GM04503 (cell line): Measurements from ENCODE around the gene AP3B1.
"Not testable (repeated sequence)": the region's sequence is repeated elsewhere in the genome, so short reads cannot be mapped to it uniquely, and the experiment has no call there.

Experiments
- DNase-seq: peaks from one replicate; pipeline ENCODE4 v3.0.0-alpha.2; 2012; ENCODE audit warnings: low read depth

Gene AP3B1

DNA sequence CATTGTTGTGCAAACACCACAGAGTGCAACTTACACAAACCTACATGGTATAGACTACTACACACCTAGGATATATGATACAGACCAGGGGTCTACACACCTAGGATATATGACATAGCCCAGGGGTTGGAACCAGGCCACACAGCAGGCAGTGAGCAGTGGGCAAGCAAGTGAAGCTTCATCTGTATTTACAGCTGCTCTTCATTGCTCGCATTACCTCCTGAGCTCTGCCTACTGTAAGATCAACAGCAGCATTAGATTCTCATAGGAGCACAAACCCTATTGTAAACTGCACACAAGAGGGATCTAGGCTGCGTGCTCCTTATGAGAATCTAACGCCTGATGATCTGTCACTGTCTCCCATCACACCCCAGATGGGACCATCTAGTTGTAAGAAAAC is 56.6 kb downstream of the AP3B1 start:
- no peak for DNase-seq

DNA sequence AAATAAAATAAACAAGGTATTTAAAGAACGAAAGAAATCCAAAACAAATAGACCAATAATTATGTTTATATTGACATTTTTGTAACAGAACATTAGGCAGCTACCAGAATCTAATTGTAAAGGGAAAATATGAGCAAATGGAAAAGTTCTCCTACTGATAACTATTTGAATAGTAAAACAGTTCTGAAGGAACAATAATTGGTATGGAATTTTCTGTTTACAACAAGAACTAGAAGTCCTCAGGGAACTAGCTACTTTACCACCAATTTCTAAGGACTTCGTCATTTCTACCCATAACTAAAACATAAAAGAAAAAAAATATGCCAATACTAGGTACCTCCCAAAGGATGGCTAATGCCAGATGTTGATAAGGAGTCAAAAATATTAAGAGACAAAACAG is 58.5 kb downstream of the AP3B1 start:
- no peak for DNase-seq

DNA sequence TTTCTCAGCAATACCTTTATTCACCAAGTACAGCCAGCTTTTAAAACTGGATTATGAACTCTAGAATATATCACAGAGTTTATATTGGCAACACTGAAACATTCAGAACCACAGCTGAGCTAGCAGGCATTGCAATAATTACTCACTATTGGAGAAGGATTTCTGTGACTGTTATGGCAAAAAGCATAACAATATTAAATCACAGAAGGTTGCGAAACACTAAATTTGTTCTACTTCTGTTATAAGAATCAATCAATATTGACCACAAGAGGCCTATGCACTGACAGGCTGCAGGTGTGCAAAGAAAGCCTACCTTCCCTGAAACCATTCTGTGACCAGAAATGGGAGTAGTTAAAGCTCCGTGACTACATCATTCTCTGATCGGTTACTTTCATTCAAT is 59.2 kb downstream of the AP3B1 start:
- DNase-seq, result peak; percentile 11

DNA sequence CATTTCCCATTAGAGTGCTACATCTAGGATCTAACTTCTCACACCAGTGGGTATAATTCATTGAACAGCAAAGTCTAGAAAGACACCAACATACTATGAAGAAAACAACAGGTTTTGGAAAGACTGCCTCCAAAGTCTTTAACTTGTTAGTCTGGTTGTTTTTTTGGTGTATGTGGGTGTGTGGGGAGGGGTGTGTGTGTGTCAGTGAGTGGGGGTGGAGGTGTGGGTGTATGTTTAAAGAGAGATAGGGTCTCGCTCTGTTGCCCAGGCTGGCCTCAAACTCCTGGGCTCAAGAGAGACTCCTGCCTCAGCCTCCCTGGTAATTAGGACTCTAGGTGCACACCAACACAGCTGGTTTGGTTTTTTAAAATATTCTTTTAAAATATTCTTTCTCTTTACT is 59.7 kb downstream of the AP3B1 start:
- DNase-seq, result no peak

DNA sequence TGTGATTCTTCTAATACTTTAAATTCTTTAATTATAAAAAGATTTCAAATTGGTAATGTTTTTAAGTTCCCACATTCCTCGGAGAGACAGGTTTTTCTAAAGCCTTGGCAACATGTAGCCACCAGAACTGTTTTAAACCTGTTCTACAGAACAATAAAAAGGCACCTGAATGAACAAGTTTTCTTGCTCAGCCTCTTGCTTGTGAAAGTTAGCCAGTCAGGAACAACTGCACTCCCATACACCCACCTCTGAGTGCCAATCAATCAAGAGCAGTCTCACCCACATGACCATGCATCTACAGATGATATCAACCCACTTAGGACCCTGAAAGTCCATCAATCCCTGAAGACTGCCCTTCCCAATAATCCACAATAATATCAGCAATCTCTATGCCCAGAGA is 62.3 kb downstream of the AP3B1 start:
- no peak for DNase-seq

DNA sequence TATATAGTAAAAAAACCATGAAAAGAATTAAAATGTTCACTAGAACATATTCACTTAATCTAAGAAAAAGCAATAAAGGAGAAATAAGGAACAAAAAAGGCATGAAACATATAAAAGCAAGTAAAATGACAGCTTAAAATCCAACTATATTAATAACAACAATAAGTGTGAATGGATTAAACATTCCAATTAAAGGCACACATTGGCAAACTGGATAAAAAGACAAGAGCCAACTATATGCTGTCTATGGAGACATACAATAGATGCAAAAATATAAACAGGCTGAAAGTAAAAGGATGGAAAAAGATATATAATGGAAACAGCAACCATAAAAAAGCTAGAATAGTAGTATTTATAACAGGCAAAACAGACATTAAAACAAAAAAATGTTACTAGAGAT is 70.1 kb downstream of the AP3B1 start:
- no peak for DNase-seq

DNA sequence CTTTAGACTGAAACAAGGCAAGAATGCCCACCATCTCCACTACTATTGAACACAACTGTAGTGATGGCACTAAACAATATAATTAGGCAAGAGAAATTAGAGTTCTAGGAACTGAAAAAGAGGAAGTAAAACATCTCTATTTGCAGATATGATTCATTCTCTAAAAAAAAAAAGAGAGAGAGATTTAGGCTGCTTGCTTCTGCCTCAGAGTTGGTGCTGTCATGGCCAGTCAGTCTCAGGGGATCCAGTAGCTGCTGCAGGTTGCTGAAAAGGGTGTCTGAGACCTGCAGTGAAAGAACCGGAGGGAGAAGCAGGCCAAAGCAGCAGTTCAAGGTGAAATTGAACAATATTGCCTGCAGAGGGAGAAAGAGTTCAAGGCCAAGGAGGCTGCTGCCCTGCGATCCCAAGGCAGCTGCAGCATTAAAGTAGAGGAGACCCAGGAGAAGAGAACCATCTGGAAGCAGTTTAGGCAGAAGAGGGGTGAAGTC is 72.5 kb downstream of the AP3B1 start:
- DNase-seq, result no peak

DNA sequence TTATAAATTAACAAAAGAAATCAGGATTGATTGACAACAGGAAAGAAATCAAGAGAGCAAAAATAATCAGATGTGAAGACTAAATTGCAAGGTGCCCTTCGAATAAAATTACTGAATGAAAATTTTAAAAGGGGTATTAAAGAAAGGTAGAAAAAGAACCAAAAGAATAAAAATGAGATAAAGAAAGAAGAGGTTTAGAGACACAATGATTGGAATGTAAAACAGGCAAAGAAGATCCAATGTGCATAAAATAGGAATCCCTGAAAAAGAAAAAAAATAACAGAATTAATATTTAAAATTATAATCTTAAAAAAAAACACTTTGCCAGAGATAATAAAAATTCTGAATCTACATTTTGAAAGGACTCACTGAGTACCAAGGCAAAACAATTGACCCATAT is 73.0 kb downstream of the AP3B1 start:
- no peak for DNase-seq

DNA sequence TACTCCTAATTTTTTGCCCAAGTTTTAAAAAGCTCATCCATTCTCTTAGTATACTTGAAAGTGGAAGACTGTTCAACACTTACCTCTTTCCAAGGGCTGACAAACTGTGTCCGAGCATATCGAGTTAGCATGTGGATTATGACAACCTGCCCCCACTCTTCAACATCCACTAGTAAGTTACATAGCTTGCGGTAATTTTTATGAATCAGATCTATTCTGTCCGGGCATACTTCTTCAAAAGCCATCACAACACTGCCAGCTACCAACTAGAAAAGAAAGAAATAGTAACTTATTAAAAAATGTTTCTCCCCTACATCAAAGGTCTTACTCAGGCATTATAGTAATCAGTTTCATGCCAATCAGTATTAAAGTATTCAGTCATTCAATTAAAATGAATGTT is 78.5 kb downstream of the AP3B1 start:
- no peak for DNase-seq

DNA sequence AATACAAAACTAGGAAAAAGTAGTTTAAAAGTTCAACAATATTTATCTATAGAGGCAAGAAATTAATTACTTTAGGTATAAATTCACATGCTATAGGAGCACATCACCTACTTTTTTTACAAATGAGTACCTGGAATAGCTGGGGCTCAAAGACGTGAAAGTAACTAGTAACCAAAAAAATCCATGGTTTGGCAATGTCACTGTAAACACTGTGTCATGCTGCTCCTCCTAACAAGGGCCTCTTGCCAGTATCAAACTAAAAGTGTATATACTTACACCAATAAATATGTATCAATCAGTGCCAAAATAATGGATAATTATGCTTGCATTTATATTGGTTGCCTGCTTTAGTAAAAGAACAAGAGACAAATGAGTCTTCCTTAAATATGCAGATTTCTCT is 78.9 kb downstream of the AP3B1 start:
- DNase-seq, result no peak

DNA sequence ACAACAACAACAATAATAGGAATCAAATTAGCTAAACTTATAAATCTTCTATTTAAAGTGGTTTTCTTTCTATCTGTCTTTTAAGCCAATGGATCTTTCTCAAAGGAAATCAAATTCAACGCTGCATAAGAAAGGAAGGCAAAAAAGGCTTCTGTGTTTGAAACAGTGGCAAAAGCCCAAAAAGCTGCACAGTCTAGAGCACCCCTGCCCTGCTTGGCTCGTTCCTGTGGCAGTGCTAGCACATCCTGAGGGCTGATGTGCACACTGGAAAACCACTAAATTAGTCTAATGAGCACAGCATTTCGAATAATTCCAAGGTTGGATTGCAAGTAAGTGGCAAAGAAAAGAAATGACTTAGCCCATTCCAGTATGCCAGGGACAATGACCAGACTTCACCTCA is 80.7 kb downstream of the AP3B1 start:
- no peak for DNase-seq

DNA sequence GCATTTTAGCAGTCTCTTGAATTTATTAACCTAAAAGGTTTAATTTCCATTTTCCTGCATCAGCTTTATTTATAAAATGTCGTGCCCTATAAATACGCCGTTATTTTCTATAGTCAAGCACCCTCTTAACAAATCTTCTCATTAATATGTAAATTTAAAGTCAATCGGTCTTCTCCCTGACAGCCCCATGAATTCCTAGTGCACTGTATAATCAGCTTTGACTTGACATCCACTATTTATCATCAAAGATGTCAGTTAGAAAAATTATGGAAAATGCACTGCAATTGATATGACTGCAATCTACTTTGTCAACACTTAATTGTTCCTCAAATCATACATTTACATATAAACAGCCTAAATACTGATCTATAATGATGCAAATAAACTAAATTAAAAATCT is 83.4 kb downstream of the AP3B1 start:
- DNase-seq, result no peak

DNA sequence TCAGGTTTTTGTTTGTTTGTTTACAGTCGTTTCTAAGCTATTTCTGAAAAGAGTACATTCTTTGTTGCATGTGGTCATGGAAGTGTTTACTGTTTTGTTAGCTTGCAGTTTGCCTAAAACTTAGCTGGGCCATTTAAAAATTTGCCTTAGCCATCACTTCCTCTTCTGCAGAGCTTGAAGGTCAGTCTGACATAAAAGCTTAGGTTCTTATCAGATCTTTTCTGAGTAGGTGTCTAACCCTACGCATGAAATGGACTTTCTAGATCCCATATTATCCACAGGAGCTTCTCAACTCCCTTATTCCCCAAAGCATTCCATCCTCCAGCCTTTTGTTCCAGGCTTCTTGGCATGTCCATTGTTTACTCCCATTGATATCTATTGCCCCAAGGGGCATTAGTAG is 90.3 kb downstream of the AP3B1 start:
- no peak for DNase-seq

DNA sequence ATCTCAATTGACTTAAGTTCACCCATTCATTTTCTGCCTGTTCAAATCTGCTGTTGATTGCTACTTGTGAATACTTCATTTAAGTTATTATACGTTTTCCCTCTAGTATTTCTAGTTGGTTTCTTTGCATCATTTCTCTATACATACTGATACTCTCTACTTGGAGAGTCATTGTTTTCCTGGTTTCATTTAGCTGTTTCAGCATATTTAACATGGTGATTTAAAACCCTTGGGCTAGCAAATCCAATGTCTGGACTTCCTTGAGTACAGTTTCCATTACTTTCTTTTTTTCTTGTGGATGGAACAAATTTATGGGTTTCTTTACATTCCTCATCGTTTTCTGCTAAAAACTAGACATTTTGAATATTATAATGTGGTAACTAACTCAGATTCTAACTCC is 90.7 kb downstream of the AP3B1 start:
- DNase-seq, result no peak

DNA sequence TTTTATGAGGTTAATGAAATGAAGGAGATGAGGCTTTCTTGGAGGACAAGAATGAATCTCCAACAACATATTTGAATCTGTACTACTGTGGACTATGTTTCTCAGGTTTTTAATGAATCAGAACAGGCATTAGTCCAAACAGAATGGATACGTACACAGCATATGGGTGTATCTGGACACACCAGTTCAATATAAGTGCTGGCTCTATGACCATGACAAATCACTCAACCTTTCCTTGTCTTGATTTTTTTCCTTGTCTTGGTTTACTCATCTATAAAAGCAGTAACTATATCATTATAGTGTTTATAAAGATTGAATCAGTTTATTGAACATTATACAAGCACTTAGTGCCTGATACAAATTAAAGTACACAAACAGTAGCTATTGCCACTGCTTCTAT is 104.1 kb downstream of the AP3B1 start:
- DNase-seq, result no peak

DNA sequence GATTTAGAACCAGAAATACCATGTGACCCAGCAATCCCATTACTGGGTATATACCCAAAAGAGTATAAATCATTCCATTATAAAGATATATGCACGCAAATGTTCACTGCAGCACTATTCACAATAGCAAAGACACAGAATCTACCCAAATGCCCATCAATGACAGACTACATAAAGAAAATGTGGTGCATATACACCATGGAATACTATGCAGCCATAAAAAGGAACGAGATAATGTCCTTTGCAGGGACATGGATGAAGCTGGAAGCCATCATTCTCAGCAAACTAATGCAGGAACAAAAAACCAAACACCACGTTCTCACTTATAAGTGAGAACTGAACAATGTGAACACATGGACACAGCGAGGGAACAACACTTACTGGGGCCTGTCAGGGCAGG is 105.8 kb downstream of the AP3B1 start:
- not testable (repeated sequence) for DNase-seq

DNA sequence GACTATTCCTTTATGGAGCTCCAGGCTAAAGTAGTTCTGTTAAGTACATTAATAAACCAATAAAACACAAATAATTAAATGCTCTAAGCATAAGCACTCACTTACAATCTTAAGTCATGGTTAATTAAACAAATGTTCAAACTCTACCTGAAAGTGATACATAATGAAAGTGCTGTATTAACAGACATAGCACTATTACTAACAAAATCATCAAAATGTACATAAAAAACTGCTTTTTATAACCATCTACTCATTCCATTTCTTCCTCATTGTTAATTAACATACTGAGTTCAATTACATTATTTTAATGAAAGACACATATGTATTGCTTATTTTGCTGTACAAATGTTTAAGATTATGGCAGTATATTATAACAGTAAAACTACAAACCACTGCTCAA is 107.3 kb downstream of the AP3B1 start:
- no peak for DNase-seq

DNA sequence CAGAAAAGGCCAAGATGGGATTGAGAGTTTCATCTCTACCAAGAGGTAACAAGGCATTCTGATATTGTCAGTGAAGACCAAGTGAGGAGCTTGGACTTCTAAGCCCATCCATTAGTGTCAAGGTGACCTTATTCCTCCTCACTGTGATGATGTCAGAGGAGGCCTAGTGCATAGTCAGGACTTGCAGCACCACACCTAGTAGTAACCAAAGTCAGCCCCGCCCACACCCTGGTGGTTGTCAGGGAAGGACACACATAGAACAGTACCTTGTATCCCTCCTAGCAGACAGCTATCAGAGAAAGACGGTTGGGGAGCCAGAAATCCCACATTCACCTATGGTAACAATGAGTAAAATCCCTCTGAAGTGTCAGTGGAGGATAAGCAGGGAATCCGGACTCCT is 111.7 kb downstream of the AP3B1 start:
- no peak for DNase-seq

DNA sequence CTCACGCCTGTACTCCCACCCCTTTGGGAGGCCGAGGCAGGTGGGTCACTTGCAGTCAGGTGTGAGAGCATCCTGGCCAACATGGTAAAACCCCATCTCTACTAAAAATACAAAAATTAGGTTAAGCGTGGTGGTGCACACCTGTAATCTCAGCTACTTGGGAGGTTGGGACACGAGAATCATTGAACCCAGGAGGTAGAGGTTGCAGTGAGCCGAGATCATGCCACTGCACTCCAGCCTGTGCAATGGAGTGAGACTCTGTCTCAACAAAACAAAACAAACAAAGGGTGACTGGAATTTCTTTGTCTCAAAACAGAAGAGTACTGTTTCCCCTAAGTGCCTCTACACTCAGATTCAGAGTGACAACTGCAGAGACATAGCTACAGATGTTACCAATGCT is 116.1 kb downstream of the AP3B1 start:
- no peak for DNase-seq

DNA sequence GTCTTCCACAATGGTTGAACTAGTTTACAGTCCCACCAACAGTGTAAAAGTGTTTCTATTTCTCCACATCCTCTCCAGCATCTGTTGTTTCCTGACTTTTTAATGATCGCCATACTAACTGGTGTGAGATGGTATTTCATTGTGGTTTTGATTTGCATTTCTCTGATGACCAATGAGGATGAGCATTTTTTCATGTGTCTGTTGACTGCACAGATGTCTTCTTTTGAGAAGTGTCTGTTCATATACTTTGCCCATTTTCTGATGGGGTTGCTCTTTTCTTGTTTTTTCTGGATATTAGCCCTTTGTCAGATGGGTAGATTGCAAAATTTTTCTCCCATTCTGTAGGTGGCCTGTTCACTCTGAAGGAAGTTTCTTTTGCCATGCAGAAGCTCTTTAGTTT is 124.2 kb downstream of the AP3B1 start:
- not testable (repeated sequence) for DNase-seq

DNA sequence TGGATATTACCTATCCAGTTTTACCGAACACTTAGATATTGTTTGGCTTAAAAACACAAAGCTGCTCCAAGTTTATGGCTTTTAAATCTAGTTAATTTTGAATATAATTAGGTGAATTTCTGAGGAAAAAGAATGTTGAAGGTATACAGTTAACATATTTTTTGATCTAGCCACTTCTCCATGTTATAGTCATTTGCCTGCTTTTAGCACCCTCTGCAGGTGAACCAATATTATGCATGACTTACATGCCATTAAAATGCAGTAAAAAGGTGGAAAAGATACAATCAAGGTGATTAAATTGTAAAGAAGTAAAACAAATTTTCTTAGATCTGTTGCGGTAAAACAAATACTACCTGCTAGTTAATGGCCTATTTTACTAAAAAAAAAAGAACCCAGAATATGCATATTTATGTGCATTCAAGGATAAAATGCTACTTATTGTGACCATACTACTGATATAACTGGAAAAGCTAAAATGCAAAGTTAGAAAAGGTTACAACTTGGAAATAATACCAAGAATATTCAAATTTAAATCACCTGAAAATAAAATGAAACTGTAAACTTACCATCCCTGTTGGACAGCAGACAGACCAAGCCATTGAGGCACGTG is 132.1 kb downstream of the AP3B1 start:
- DNase-seq, result no peak

DNA sequence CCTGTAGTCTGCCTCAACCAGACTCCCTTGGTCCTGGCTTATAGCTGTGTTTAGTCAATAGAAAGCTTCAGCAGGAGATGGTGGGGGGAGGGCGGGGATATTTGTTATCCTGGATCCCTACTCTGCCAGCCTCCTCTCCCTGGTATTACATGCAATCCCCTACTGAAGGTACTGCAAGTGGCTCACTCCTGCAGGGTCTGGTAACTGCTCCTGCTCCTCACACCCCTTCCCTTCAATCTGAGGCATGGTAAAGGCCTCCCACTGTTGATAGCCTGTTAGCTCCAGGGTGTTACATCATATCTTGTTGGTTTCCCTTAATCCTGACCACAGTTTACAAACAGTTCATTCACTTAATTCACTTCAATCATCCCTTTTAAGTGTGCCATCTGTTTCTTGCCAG is 137.5 kb downstream of the AP3B1 start:
- DNase-seq, result no peak

DNA sequence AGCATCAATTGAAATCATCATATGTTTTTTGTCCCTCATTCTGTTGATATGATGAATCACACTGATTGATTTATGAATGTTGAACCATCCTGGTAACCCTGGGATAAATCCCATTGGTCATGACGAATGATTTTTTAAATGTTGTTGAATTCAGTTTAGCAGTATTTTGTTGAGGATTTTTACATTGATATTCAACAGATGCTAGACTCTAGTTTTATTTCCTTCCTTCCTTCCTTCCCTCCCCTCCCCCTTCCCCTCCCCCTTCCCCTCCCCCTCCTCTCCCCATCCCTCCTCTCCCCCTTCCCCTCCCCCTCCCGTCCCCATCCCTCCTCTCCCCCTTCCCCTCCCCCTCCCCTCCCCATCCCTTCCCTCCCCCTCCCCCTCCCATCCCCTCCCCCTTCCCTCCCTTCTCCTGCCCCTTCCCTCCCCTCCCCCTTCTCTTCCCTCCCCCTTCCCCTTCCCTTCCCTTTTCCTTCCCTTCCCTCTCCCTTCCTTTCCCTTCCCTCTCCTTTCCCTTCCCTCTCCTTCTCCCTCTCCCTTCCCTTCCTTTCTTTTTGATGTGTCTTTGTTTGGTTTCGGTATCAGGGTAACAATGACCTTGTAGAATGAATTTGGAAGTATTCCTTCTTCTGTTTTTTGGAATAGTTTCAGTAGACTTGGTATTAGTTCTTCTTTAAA is 142.8 kb downstream of the AP3B1 start:
- DNase-seq, result no peak

DNA sequence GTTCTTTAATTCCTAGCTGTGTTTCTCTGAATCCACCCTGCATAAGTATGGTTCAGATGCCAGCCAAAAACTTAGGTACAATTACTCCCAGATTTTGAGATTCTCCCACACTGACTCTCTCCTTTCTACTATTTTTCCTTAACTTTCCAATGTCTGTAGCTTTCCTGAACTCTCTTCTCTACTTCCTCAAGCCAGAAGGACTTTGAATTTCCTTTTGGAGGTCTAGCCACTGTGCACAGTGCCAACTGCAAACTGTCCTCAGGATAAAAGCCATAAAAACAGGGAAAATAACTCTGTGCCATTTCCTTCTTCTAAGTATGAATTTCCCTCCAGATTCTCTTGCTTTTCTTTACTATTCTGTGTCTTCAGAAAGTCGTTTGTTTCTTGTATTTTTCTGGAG is 157.2 kb downstream of the AP3B1 start:
- no peak for DNase-seq
